Measurements from ENCODE around the gene CNTN2.

DNA sequence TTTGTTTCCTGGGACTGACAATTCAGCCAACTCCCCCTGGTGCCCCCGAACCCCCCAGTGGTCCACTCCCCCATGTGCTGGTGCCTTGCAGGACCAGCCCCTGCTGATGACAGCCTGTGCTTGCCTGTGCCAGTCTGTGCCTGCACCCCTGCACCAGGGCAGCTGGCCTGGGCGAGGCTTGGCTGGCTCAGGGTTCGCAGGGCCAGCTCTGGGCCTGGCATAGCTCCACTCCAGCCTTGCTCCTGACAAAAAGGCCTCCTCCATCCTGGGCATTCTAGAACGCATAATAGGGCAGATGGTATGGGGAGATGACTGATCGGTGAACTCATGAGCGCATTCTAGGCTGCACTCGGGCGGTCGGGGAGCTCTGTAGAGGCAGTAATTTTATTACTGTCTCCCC, 5.4 kb downstream of the CNTN2 start:
- TF ChIP-seq, protein P1, sequence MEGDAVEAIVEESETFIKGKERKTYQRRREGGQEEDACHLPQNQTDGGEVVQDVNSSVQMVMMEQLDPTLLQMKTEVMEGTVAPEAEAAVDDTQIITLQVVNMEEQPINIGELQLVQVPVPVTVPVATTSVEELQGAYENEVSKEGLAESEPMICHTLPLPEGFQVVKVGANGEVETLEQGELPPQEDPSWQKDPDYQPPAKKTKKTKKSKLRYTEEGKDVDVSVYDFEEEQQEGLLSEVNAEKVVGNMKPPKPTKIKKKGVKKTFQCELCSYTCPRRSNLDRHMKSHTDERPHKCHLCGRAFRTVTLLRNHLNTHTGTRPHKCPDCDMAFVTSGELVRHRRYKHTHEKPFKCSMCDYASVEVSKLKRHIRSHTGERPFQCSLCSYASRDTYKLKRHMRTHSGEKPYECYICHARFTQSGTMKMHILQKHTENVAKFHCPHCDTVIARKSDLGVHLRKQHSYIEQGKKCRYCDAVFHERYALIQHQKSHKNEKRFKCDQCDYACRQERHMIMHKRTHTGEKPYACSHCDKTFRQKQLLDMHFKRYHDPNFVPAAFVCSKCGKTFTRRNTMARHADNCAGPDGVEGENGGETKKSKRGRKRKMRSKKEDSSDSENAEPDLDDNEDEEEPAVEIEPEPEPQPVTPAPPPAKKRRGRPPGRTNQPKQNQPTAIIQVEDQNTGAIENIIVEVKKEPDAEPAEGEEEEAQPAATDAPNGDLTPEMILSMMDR (IDR thresholded peaks at IDR 0.05), result no peak
- TF ChIP-seq POLR2AphosphoS5 (IDR thresholded peaks at IDR 0.05) (no peak), POLR2A (IDR thresholded peaks at IDR 0.05) (no peak)

Data from prostate gland (tissue), 2 donors.